Ovary (tissue), 9 donors: Measurements from ENCODE around the gene ADAMTS6. TPM values are rescaled to one million over a fixed set of nuclear protein-coding genes. Genes with fewer than 3 reads are reported as not detected.

ENCODE experiments used
- DNase-seq, 5 donors: peaks; one replicate each; pipeline ENCODE4 v3.0.0-alpha.2; 2019 to 2020
- H3K27ac ChIP-seq, 2 donors: fragments of 200-600 bp; one replicate each; pipeline versions ENCODE4 v1.5.1 to v1.8.0; 2019 to 2022
- H3K27me3 ChIP-seq: fragments of 200-600 bp; one replicate; pipeline ENCODE4 v1.8.0; 2022
- H3K36me3 ChIP-seq: fragments of 200-600 bp; sonication (generic); one replicate; pipeline ENCODE4 v1.5.1; 2019
- H3K4me1 ChIP-seq: one replicate; pipeline ENCODE4 v1.8.1; 2013; ENCODE audit warnings: mild to moderate bottlenecking, moderate library complexity; ENCODE audit not compliant: insufficient read depth
- H3K4me3 ChIP-seq: fragments of 200-600 bp; sonication (generic); one replicate; pipeline ENCODE4 v1.5.1; 2017
- H3K9me3 ChIP-seq, 2 donors: fragments of 200-600 bp in 1 of 2; sonication (generic) in 1 of 2; one replicate each; pipeline versions ENCODE4 v1.5.1 to v1.8.1; 2013 to 2019; ENCODE audit warnings: mild to moderate bottlenecking in 1 of 2, moderate library complexity in 1 of 2
- EP300 ChIP-seq: sonication (generic); formaldehyde crosslinking; IDR thresholded peaks from one replicate; pipeline ENCODE4 v1.6.1; 2017; ENCODE audit warnings: antibody characterized with exemption
- POLR2A ChIP-seq: fragments of 450-650 bp; IDR thresholded peaks from one replicate; pipeline ENCODE4 v1.6.1; 2017; ENCODE audit warnings: antibody characterized with exemption, mild to moderate bottlenecking, moderate library complexity
- WGBS, 3 donors: extraction: QIAGEN DNeasy Blood & Tissue Kit in 1 of 3; methylation state at CpG; one replicate each; pipeline versions ENCODE4 v1.1.5 to v1.1.7; 2013 to 2017; 5-methylcytosine and 5-hydroxymethylcytosine counted together
- intact Hi-C, 4 donors: fragments of 100-400 bp; cut with DNase I; formaldehyde crosslinking; loops; one replicate each; pipeline versions ENCODE4 v1.11.0 to v1.15.1; 2022 to 2023
- polyA plus RNA-seq, 2 donors: library from polyadenylated mRNA; stranded (reverse); fragments of 200-250 nt in 1 of 2; fragments of 350-450 nt in 1 of 2; fragmentation: Illumina TruSeq in 1 of 2; extraction: RNeasy Lipid Tissue Mini Kit (QIAGEN cat#74804) in 1 of 2; gene quantifications; one replicate each; pipeline ENCODE4 v1.2.3, GENCODE V29; 2013 to 2014
- total RNA-seq, 7 donors: library from RNA; depleted of rRNA in 2 of 7; stranded (reverse); fragments of >200 nt in 2 of 7; fragmentation: NEBNext Ultra II Directional in 3 of 7; extraction: Animal tissue kit (Norgen Biotek cat#: 25700) in 3 of 7; gene quantifications; one replicate each; pipeline versions ENCODE4 v1.1.0 to v1.2.4, GENCODE V29; 2016 to 2023
- TF ChIP-seq, protein P1 (sequence below), 3 donors: fragments of 450-650 bp in 2 of 3; fragments of 200-600 bp in 1 of 3; IDR thresholded peaks; one replicate each; pipeline versions ENCODE4 v1.5.1 to v1.8.0; 2016 to 2022; ENCODE audit warnings: antibody characterized with exemption in 3 of 3, mild to moderate bottlenecking in 1 of 3
- donor health status: DM: no; HTN: no; CAD: no; lungs with moderate emphysema.
- donor health status: DM: no; HTN: no; CAD: no.
- donor health status: Bipolar disorder and iron deficiency.
- donor health status: DM: yes; HTN: yes; CAD: no.
- donor health status: DM: no; HTN: no; CAD: no.
- donor health status: DM: yes; HTN: yes; CAD: no.

The ADAMTS6 gene
- total and polyA plus RNA-seq, 9 donors: 0.96 to 7.2 (median 2.2) TPM

DNA sequence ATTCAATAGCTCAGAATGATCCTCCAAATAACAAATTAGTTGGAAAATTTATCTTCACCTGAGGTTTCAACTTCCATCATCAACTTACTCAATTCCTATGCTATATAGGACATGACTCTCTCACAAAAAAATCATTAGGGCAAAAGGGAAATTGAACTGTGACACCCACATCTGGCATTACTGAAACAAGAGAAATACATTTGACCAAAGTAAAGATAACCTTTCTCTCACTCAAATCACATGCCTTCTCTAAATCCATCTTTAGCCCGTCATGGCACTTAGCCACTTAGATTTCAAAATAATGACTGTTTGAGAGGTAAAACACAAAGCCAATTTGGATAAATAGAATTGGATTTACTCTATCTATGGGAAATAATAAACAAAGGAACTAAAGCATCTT lies 126.4 kb downstream of the ADAMTS6 start:
- Histone ChIP-seq H3K27ac (no peak overlapping the region), H3K36me3 (no peaks in the 10 kb centered on the region), H3K4me1 (no peaks in the 10 kb centered on the region), H3K27me3 (no peaks in the 10 kb centered on the region), H3K4me3 (no peak overlapping the region), H3K9me3 (no peaks in the 10 kb centered on the region)
- 75 to 85% (median 82%) methylated on average over 1 of the region's 1 CpG for WGBS, 3 donors
- intact Hi-C loops: no loop called here
- TF ChIP-seq, protein P1, sequence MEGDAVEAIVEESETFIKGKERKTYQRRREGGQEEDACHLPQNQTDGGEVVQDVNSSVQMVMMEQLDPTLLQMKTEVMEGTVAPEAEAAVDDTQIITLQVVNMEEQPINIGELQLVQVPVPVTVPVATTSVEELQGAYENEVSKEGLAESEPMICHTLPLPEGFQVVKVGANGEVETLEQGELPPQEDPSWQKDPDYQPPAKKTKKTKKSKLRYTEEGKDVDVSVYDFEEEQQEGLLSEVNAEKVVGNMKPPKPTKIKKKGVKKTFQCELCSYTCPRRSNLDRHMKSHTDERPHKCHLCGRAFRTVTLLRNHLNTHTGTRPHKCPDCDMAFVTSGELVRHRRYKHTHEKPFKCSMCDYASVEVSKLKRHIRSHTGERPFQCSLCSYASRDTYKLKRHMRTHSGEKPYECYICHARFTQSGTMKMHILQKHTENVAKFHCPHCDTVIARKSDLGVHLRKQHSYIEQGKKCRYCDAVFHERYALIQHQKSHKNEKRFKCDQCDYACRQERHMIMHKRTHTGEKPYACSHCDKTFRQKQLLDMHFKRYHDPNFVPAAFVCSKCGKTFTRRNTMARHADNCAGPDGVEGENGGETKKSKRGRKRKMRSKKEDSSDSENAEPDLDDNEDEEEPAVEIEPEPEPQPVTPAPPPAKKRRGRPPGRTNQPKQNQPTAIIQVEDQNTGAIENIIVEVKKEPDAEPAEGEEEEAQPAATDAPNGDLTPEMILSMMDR (IDR thresholded peaks at IDR 0.05): no peak
- TF ChIP-seq EP300 (no peak), POLR2A (no peak)
- no peak for DNase-seq

DNA sequence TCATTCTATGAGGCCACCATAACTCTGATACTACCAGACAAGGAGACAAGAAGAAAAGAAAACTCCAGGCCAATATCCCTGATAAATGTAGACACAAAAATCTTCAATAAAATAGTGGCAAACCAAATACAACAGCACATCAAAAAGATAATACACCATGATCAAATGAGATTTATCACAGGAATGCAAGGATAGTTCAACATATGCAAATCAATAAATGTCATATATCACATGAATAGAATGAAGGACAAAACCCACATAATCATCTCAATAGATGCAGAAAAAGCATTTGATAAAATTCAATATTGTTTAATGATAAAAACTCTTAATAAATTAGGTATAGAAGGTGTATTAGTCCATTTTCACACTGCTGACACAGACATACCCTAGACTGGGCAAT lies 139.9 kb downstream of the ADAMTS6 start:
- Histone ChIP-seq H3K4me3 (no peak overlapping the region), H3K9me3 (no peaks in the 10 kb centered on the region), H3K27ac (no peak overlapping the region), H3K4me1 (no peaks in the 10 kb centered on the region), H3K27me3 (no peaks in the 10 kb centered on the region), H3K36me3 (no peaks in the 10 kb centered on the region)
- intact Hi-C loops: no loop called here
- TF ChIP-seq, protein P1 (IDR thresholded peaks at IDR 0.05): no peak
- TF ChIP-seq POLR2A (no peak), EP300 (no peak)
- no peak for DNase-seq

DNA sequence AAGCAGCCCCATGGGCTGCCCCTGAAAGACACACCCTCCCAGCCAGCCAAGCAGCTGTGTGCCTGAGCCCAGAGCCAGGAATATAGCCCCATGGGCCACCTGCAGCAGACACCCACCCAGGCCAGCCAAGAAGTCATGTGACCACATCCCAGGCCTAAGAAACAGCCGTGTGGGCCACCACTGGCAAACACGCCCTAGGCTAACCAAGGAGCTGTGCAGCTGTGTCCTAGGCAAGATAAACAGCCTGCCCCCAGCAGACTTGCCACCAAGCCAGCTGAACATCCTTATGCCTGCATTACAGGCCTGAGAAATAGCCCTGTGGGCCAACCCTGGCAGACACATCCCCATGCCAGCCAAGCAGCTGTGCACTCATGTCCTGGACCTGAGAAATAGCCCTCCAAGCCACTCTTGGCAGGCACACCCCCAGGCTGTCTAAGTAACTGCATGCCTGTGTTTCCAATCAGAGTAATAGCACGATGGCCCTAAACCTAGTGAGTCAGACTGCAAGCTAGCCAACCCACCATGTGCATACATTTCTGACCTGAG lies 143.0 kb downstream of the ADAMTS6 start:
- WGBS, 3 donors: 82 to 87% (median 84%) methylated on average over 3 of the region's 3 CpGs
- no peak overlapping the region for H3K27ac ChIP-seq
- no peak overlapping the region for H3K4me3 ChIP-seq
- intact Hi-C loops: no loop called here
- DNase-seq: no peak
- H3K4me1 ChIP-seq: no peaks in the 10 kb centered on the region
- no peaks in the 10 kb centered on the region for H3K36me3 ChIP-seq
- TF ChIP-seq POLR2A (no peak), EP300 (no peak)
- TF ChIP-seq, protein P1 (IDR thresholded peaks at IDR 0.05): no peak
- no peaks in the 10 kb centered on the region for H3K27me3 ChIP-seq
- no peaks in the 10 kb centered on the region for H3K9me3 ChIP-seq

DNA sequence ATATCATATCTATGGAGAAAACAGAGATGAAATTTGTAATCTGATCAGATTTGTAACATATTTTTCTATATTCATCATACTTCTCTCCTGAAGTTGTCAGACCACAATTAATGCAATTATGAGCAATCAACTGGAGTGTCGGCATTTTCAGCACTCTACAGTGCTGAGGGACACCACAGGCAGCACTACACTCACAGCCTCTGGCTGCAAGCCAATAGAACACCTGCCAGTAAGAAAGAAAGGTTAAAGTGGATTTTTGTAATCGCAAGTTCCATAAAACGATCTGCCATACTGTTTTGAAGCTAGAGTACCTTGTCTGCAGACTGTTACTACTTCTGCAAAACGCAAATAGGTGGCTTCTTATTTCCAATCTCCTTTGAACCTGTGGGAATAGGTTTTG lies 147.6 kb downstream of the ADAMTS6 start:
- TF ChIP-seq, protein P1 (IDR thresholded peaks at IDR 0.05): no peak
- TF ChIP-seq EP300 (no peak), POLR2A (no peak)
- no peaks in the 10 kb centered on the region for H3K4me1 ChIP-seq
- WGBS, 3 donors: 83 to 90% (median 83%) methylated on average over 4 of the region's 4 CpGs
- no peaks in the 10 kb centered on the region for H3K36me3 ChIP-seq
- H3K9me3 ChIP-seq: no peaks in the 10 kb centered on the region
- H3K4me3 ChIP-seq: no peak overlapping the region
- intact Hi-C loops: no loop called here
- no peak overlapping the region for H3K27ac ChIP-seq
- no peak for DNase-seq
- H3K27me3 ChIP-seq: no peaks in the 10 kb centered on the region
